CD14-positive monocyte (primary cell): ENCODE data around the gene HS3ST4. TPM values are rescaled to one million over a fixed set of nuclear protein-coding genes. Genes with fewer than 3 reads are reported as not detected.

ENCODE experiments used
- DNase-seq, 3 donors: peaks; one replicate each; pipeline ENCODE4 v3.0.0-alpha.2; 2011 to 2022
- H2AFZ ChIP-seq: 2 replicates; pipeline ENCODE4 v1.6.0; 2012; ENCODE audit warnings: mild to moderate bottlenecking, low read depth, low read length, inconsistent platforms; ENCODE audit not compliant: insufficient read depth, poor library complexity, severe bottlenecking
- H3K27ac ChIP-seq, 2 donors: 1 replicate in 1 of 2; 2 replicates in 1 of 2; pipeline ENCODE4 v1.5.1; 2012 to 2013; ENCODE audit warnings: low read length in 2 of 2, control low read depth in 1 of 2, inconsistent platforms in 1 of 2, low read depth in 1 of 2, mild to moderate bottlenecking in 1 of 2
- H3K27me3 ChIP-seq, 2 donors: one replicate each; pipeline versions ENCODE4 v1.6.0 to v1.6.1; 2011 to 2013; ENCODE audit warnings: low read length in 2 of 2; ENCODE audit not compliant: control insufficient read depth in 2 of 2, insufficient read depth in 2 of 2
- H3K36me3 ChIP-seq, 2 donors: replicated peaks in 1 of 2; 1 replicate in 1 of 2; 2 replicates in 1 of 2; pipeline versions ENCODE4 v1.5.1 to v1.6.1; 2012 to 2013; ENCODE audit warnings: low read length in 2 of 2, control low read depth in 1 of 2, inconsistent platforms in 1 of 2, mild to moderate bottlenecking in 1 of 2; ENCODE audit not compliant: insufficient read depth in 2 of 2, control insufficient read depth in 1 of 2
- H3K4me1 ChIP-seq, 2 donors: 1 replicate in 1 of 2; 2 replicates in 1 of 2; pipeline versions ENCODE4 v1.5.1 to v1.6.1; 2012 to 2013; ENCODE audit warnings: low read length in 2 of 2, control low read depth in 1 of 2, inconsistent platforms in 1 of 2, mild to moderate bottlenecking in 1 of 2, moderate library complexity in 1 of 2; ENCODE audit not compliant: insufficient read depth in 2 of 2, control insufficient read depth in 1 of 2
- H3K4me2 ChIP-seq: replicated peaks from 2 replicates; pipeline ENCODE3; 2012; ENCODE audit warnings: low read length, moderate library complexity, mild to moderate bottlenecking; ENCODE audit not compliant: poor library complexity, severe bottlenecking; ENCODE audit errors: extremely low read depth
- H3K4me3 ChIP-seq, 3 experiments: fragments of 200-600 bp in 1 of 3; sonication (generic) in 1 of 3; replicated peaks in 1 of 3; 1 replicate in 2 of 3; 2 replicates in 1 of 3; pipeline ENCODE4 v1.5.1; 2011 to 2013; ENCODE audit warnings: low read length in 3 of 3, mild to moderate bottlenecking in 3 of 3, control low read depth in 2 of 3, low read depth in 2 of 3, inconsistent platforms in 1 of 3, moderate library complexity in 1 of 3
- H3K79me2 ChIP-seq: 2 replicates; pipeline ENCODE4 v1.6.0; 2012; ENCODE audit warnings: mild to moderate bottlenecking, control low read depth, inconsistent platforms, low read length, moderate library complexity; ENCODE audit not compliant: insufficient read depth
- H3K9ac ChIP-seq: 2 replicates; pipeline ENCODE4 v1.6.0; 2017; ENCODE audit warnings: low read length, mild to moderate bottlenecking; ENCODE audit not compliant: insufficient read depth, poor library complexity, severe bottlenecking
- H3K9me3 ChIP-seq, 2 donors: replicated peaks in 1 of 2; 1 replicate in 1 of 2; 2 replicates in 1 of 2; pipeline versions ENCODE4 v1.5.1 to v1.6.1; 2012 to 2013; ENCODE audit warnings: low read length in 2 of 2, control low read depth in 1 of 2; ENCODE audit not compliant: control insufficient read depth in 1 of 2, insufficient read depth in 1 of 2
- H4K20me1 ChIP-seq: 2 replicates; pipeline ENCODE4 v1.6.0; 2012; ENCODE audit warnings: mild to moderate bottlenecking, low read length, control low read depth, moderate library complexity; ENCODE audit not compliant: insufficient read depth
- H3K27ac Mint-ChIP-seq, 7 donors: one replicate each; pipeline ENCODE4 v1.8.0; 2020; ENCODE audit warnings: mild to moderate bottlenecking in 7 of 7, mixed read lengths in 7 of 7, moderate library complexity in 6 of 7, inconsistent platforms in 2 of 7
- H3K27me3 Mint-ChIP-seq, 3 donors: one replicate each; pipeline ENCODE4 v1.8.0; 2021 to 2022; ENCODE audit warnings: low read depth in 3 of 3, mild to moderate bottlenecking in 3 of 3, mixed read lengths in 3 of 3, moderate library complexity in 3 of 3, inconsistent platforms in 1 of 3
- H3K36me3 Mint-ChIP-seq, 2 donors: one replicate each; pipeline ENCODE4 v1.8.0; 2020; ENCODE audit warnings: mixed read lengths in 2 of 2, inconsistent platforms in 1 of 2, mild to moderate bottlenecking in 1 of 2
- H3K4me1 Mint-ChIP-seq: one replicate; pipeline ENCODE4 v1.8.0; 2020; ENCODE audit warnings: mild to moderate bottlenecking, mixed read lengths
- H3K4me3 Mint-ChIP-seq, 2 donors: one replicate each; pipeline ENCODE4 v1.8.0; 2020; ENCODE audit warnings: mild to moderate bottlenecking in 2 of 2, mixed read lengths in 2 of 2, moderate library complexity in 1 of 2
- H3K9me3 Mint-ChIP-seq, 7 donors: one replicate each; pipeline ENCODE4 v1.8.0; 2020 to 2022; ENCODE audit warnings: mixed read lengths in 7 of 7, mild to moderate bottlenecking in 6 of 7, moderate library complexity in 6 of 7, inconsistent platforms in 2 of 7
- CTCF ChIP-seq: fragments of 200-600 bp; IDR thresholded peaks from one replicate; pipeline ENCODE4 v1.8.0; 2022; ENCODE audit warnings: antibody characterized with exemption, mild to moderate bottlenecking
- WGBS: methylation state at CpG from one replicate; pipeline ENCODE4 v1.1.5; 2013; ENCODE audit warnings: missing lambda C conversion rate; ENCODE audit not compliant: insufficient coverage; 5-methylcytosine and 5-hydroxymethylcytosine counted together
- intact Hi-C, 2 donors: fragments of 100-400 bp; cut with micrococcal nuclease; formaldehyde crosslinking; loops; one replicate each; pipeline versions ENCODE4 v1.15.0 to v1.15.1; 2023
- polyA plus RNA-seq, 3 donors: library from polyadenylated mRNA; depleted of rRNA in 1 of 3; unstranded in 2 of 3; stranded (reverse) in 1 of 3; fragments of 300-500 nt in 2 of 3; fragments of >200 nt in 1 of 3; fragmentation: Illumina TruSeq in 2 of 3; gene quantifications; 1 replicate in 2 of 3; 2 replicates in 1 of 3; pipeline ENCODE4 v1.2.3, GENCODE V29; 2012 to 2021

The HS3ST4 gene
- polyA plus RNA-seq, 3 donors = not detected

DNA sequence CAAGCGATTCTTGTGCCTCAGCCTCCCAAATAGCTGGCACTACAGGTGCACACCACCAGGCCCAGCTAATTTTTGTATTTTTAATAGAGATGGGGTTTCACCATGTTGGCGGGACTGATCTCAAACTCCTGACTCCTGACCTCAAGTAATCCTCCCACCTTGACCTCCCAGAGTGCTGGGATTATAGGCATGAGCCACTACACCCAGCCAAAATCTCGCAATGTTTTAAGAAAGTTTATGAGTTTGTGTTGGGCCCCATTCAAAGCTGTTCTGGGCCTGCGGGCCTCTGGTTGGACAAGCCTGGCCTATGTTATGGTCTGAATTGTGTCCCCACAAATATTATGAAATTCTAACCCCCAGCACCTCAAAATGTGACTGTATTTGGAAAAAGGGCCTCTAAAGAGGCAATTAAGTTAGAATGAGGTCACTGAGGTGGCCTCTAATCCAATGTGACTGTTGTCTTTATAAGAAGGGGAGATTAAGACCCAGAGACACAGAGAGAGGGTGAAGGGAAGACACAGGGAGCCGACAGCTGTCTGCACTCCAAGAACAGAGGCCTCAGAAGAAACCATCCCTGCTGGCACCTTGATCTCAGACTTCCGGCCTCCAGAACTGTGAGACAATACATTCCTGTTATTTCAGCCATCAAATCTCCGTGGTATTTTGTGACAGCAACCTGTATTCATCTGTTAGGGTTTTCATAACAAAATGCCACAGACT is 469.9 kb downstream of the HS3ST4 start:
- H3K27me3 ChIP-seq = no peaks in the 10 kb centered on the region
- Mint-ChIP-seq H3K4me1 (no peaks in the 10 kb centered on the region), H3K27me3 (no peaks in the 10 kb centered on the region), H3K9me3 (peaks cover 4 to 13% (median 7%) of the 10 kb centered on the region in 7 donors), H3K4me3 (no peak overlapping the region), H3K27ac (no peak overlapping the region), H3K36me3 (no peaks in the 10 kb centered on the region)
- DNase-seq = no peak
- intact Hi-C loops = no loop called here
- no peak overlapping the region for H3K4me3 ChIP-seq
- H3K4me2 ChIP-seq = no peak overlapping the region
- peaks cover 0 to 6% of the 10 kb centered on the region in 2 donors for H3K9me3 ChIP-seq
- no peak overlapping the region for H2AFZ ChIP-seq
- H3K27ac ChIP-seq = no peak overlapping the region
- H3K4me1 ChIP-seq = no peaks in the 10 kb centered on the region
- no peak overlapping the region for H3K9ac ChIP-seq
- H4K20me1 ChIP-seq = no peaks in the 10 kb centered on the region
- no peak for TF ChIP-seq CTCF
- no peaks in the 10 kb centered on the region for H3K36me3 ChIP-seq
- H3K79me2 ChIP-seq = no peaks in the 10 kb centered on the region
- WGBS = 100% methylated on average over 1 of the region's 7 CpGs

- no peak overlapping the region for H3K9ac ChIP-seq
- H3K9me3 ChIP-seq = peaks cover 0 to 6% of the 10 kb centered on the region in 2 donors
- no peak overlapping the region for H2AFZ ChIP-seq
- intact Hi-C loops = no loop called here
- Mint-ChIP-seq H3K9me3 (peaks cover 0 to 8% (median 6%) of the 10 kb centered on the region in 7 donors), H3K27ac (no peak overlapping the region), H3K4me3 (no peak overlapping the region), H3K36me3 (no peaks in the 10 kb centered on the region), H3K27me3 (no peaks in the 10 kb centered on the region), H3K4me1 (no peaks in the 10 kb centered on the region)
- H3K4me1 ChIP-seq = no peaks in the 10 kb centered on the region
- no peaks in the 10 kb centered on the region for H3K27me3 ChIP-seq
- no peak overlapping the region for H3K4me2 ChIP-seq
- H3K79me2 ChIP-seq = no peaks in the 10 kb centered on the region
- DNase-seq = no peak
- no peak overlapping the region for H3K4me3 ChIP-seq
- no peaks in the 10 kb centered on the region for H4K20me1 ChIP-seq
- WGBS = no CpG with 5 or more reads among the region's 3 CpGs
- no peaks in the 10 kb centered on the region for H3K36me3 ChIP-seq
- no peak for TF ChIP-seq CTCF
- no peak overlapping the region for H3K27ac ChIP-seq
Measured at GRCh38 chr16:26169473-26169872, 477.7 kb downstream of the HS3ST4 start.
